OCI-M1 (cell line): ENCODE measurements around the gene MYL4.
A peak's percentile ranks its signal among the peaks of the same experiment; 100 is the strongest.
"Not testable (repeated sequence)": the region's sequence is repeated elsewhere in the genome, so short reads cannot be mapped to it uniquely, and the experiment has no call there.

ENCODE experiments used
- DNase-seq: peaks from one replicate; lab custom pipeline; 2025; lab: John Stamatoyannopoulos, UW

MYL4 gene

GRCh38 chr17:47243737-47244598 is 34.8 kb downstream of the MYL4 start:
- no peak for DNase-seq

GRCh38 chr17:47244697-47245096 is 35.5 kb downstream of the MYL4 start:
- DNase-seq: no peak

DNA sequence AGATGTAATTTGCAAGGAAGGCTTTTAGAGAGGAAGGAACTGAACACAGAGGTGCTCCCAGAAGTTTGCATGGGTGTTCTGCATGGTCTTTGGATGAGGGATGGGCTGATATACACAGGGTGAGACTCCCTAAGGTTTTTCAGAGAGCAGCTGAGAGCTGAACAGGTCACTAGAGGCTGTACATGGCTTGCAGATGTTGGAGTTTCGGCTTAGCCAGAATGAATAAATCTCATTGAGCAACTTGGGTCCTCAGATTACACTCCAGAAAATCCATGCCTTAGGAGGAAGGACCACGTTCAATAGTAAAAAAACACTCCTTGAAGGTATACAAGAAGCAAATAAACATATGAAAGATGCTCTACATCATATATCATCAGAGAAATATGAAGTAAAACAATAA is 37.0 kb downstream of the MYL4 start:
- no peak for DNase-seq

DNA sequence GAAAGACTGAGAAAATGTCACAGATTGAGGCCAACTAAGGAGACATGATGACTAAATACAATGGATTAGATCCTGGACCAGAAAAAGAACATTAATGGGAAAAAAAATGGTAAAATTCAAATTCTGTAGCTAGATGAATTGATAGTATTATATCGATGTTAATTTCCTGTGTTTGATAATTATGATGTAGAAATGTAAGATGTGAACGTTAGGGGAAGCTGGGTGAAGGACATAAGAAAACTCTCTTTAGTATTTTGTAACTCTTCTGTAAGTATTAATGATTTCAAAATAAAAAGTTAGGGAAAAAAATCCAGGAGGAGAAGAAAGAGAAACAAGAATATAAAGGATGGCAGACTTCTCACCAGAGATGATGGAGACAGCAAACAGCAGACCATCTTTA is 41.7 kb downstream of the MYL4 start:
- no peak for DNase-seq

DNA sequence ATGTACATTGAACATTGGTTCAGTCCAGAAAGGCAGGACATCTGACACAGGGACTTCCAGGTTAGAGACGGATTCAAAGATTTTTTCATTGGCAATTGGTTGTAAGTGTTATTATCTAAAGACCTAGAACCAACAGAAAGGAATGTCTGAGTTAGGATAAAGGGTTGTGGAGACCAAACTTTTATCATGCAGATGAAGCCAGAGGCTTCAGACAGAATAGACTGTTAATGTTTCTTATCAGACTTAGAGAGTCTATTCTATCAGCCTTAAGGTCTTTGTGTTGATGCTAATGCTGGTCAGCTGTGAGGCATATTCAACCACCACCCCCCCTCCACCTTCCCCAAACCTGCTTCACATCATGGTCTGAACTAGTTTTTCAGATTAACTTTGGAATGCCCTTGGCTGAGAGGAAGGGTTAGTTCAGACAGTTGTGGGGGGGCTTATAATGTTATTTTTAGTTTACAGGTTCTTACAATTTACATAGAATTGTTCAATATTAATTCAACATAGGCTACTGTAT is 42.3 kb downstream of the MYL4 start:
- peak; percentile 36 for DNase-seq

- DNase-seq: peak; percentile 38
These were observed 43.1 kb downstream of the MYL4 start for GRCh38 chr17:47252209-47252608.

GRCh38 chr17:47252766-47253512 is 43.8 kb downstream of the MYL4 start:
- peak; percentile 26 for DNase-seq

GRCh38 chr17:47253541-47254402 is 44.6 kb downstream of the MYL4 start, which contains the start of gene ITGB3:
TSS of gene ITGB3 (plus strand) at chr17:47253827. CDS start at chr17:47253862, 35 bp downstream.
- peak; percentile 84 for DNase-seq

GRCh38 chr17:47254403-47254943 is 45.3 kb downstream of the MYL4 start:
- DNase-seq: no peak

- peak; percentile 95 for DNase-seq
These were observed 48.6 kb downstream of the MYL4 start for GRCh38 chr17:47257651-47258339.

DNA sequence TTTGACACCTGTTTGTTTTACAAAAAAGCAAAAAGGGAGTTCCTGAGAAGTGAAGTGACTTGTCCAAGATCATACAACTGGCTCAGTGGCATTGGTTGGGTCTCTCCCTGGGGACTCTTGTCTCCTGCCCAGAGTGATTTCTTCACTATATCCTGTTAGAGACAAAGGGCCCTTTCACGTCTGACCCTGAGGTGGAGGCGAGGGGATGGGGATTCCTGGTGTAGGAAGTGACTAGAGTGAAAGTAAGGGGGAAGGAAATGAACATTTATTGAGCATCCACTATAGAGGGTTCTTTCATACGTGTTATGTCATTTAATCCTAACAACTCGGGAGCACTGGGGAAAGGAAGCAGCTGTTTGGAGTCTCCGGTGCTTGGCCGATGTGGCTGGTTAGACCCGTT is 53.4 kb downstream of the MYL4 start:
- no peak for DNase-seq

- DNase-seq: no peak
These were observed 55.0 kb downstream of the MYL4 start for GRCh38 chr17:47264166-47264565.

GRCh38 chr17:47265983-47266541 is 56.9 kb downstream of the MYL4 start:
- peak; percentile 50 for DNase-seq

- DNase-seq: no peak
These were observed 57.6 kb downstream of the MYL4 start for GRCh38 chr17:47266782-47267181.

DNA sequence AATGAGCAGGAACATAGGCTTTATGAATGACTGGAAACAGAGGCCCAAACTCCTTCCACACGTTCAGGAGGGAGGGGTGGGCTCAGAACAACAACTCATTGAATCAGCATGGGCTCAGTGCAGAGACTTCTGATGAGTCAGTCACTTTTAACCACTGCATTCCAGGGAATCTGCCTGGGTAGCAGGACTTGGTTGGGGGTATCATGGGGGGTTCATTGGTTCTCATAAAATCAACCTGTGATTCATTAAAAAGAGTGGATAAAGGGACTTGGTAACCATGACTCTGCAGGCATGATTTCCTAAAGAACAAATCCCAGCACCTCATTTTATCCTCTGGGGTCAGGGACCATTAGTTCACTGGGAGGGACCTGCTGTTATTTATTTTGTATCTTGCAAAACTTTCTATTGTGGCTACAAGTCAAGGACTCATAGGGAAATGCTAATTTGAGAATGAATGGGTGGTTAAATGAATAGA is 58.2 kb downstream of the MYL4 start:
- no peak for DNase-seq

- DNase-seq: not testable (repeated sequence)
These were observed 59.8 kb downstream of the MYL4 start for GRCh38 chr17:47268964-47269363.

- DNase-seq: not testable (repeated sequence)
These were observed 60.6 kb downstream of the MYL4 start for GRCh38 chr17:47269561-47270280.

- no peak for DNase-seq
These were observed 62.0 kb downstream of the MYL4 start for GRCh38 chr17:47270946-47271705.

DNA sequence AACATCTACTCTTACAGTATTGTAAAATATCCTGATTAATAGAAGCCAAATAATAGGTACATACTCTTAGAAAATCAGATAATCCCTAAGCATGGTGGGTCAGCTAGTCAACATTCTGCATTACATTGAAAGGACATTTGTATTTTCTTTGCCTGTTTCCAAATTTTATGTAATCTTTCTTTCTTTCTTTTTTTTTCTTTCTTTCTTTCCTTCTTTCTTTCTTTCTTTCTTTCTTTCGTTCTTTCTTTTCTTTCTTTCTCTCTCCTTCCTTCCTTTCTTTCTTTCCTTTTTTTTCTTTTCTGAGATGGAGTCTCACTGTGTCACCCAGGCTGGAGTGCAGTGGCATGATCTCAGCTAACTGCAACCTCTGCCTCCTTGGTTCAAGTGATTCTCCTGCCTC is 63.3 kb downstream of the MYL4 start:
- DNase-seq: no peak
